HFF-Myc (cell line): ENCODE measurements around the gene CABP4.

Experiments
- DNase-seq: peaks from one replicate; pipeline ENCODE4 v3.0.0-alpha.2; 2011; ENCODE audit warnings: low read depth; ENCODE audit errors: extremely low read depth
- H3K4me3 ChIP-seq: replicated peaks from 2 replicates; pipeline ENCODE4 v1.5.1; 2011; ENCODE audit warnings: low read depth, mild to moderate bottlenecking, control low read depth, low read length
- TF ChIP-seq, protein P1 (sequence below): IDR thresholded peaks from 2 replicates; pipeline ENCODE4 v1.5.1; 2012; ENCODE audit warnings: mild to moderate bottlenecking, low read depth, low read length, control low read depth; ENCODE audit errors: missing control alignments

The CABP4 gene

GRCh38 chr11:67419325-67420049 is 35.7 kb upstream of the CABP4 start:
- TF ChIP-seq, protein P1, sequence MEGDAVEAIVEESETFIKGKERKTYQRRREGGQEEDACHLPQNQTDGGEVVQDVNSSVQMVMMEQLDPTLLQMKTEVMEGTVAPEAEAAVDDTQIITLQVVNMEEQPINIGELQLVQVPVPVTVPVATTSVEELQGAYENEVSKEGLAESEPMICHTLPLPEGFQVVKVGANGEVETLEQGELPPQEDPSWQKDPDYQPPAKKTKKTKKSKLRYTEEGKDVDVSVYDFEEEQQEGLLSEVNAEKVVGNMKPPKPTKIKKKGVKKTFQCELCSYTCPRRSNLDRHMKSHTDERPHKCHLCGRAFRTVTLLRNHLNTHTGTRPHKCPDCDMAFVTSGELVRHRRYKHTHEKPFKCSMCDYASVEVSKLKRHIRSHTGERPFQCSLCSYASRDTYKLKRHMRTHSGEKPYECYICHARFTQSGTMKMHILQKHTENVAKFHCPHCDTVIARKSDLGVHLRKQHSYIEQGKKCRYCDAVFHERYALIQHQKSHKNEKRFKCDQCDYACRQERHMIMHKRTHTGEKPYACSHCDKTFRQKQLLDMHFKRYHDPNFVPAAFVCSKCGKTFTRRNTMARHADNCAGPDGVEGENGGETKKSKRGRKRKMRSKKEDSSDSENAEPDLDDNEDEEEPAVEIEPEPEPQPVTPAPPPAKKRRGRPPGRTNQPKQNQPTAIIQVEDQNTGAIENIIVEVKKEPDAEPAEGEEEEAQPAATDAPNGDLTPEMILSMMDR: no peak
- H3K4me3 ChIP-seq: no peak overlapping the region
- no peak for DNase-seq

DNA sequence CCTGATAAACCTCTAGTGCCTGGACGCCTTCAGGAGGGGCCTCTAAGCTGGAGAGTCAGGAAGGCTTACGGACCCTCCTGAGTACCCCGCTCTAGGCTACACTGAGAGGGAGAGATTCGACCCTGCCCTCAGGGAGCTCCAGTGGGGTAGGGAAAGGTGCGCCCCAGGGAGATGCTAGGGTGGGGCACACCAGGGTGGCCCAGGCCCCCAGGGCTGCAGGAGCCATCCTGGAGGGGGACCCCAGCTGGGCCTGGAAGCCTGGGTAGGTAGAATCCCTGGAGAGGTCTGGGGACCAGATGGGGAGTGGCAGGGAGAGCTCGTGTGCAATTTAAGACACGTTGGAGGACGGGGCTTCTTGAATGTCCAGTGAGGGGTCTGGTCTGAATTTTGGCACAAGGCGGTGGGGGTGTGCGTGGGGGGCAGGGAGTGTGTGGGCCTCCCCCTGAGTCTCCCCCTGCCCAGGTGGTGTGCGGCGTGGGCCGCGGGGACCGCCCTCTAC is 35.0 kb upstream of the CABP4 start:
- H3K4me3 ChIP-seq: peak overlapping the region; percentile 31
- TF ChIP-seq, protein P1: no peak
- DNase-seq: no peak

- TF ChIP-seq, protein P1: no peak
- peak; percentile 45 for DNase-seq
- peak overlapping the region; percentile 31 for H3K4me3 ChIP-seq
These were observed 34.3 kb upstream of the CABP4 start for GRCh38 chr11:67420646-67421429.

- TF ChIP-seq, protein P1: no peak
- H3K4me3 ChIP-seq: peak overlapping the region; percentile 31
These were observed 33.6 kb upstream of the CABP4 start for GRCh38 chr11:67421430-67422031.

GRCh38 chr11:67422891-67423290 is 32.3 kb upstream of the CABP4 start:
- TF ChIP-seq, protein P1: no peak
- DNase-seq: no peak
- H3K4me3 ChIP-seq: no peak overlapping the region

More at GRCh38 chr11:67421430-67422031, 33.6 kb upstream of the CABP4 start:
- DNase-seq: no peak

GRCh38 chr11:67423466-67423865 is 31.7 kb upstream of the CABP4 start:
- DNase-seq: no peak
- H3K4me3 ChIP-seq: no peak overlapping the region
- TF ChIP-seq, protein P1: no peak
